Measurements from ENCODE around the gene FOXN4.

FOXN4 gene

GRCh38 chr12:109304485-109304884 is 4.6 kb downstream of the FOXN4 start:
- DNase-seq: no peak

- no peak for DNase-seq
Observed at GRCh38 chr12:109302770-109303169, 6.3 kb downstream of the FOXN4 start.

DNA sequence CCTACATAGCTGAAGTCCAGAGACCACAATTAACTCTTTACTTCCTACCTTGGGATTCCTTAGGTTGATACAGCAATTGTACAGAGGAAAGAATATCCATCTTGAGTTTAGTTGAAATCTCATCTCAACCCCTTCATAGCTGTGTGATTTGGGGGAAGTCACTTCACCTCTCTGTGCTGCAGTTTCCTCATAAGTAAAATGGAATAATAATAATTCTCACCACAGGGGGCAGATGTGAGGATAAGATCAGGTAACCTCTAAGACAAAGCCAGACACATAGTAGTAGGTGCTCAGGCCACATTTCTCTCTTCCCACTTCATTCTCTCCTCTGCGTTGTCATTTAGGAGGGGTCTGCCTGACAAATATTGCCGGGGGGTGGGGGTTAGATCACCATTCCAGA is 6.7 kb downstream of the FOXN4 start:
- no peak for DNase-seq

- DNase-seq: no peak
Observed at GRCh38 chr12:109301643-109302168, 7.4 kb downstream of the FOXN4 start.

GRCh38 chr12:109299849-109300248 is 9.2 kb downstream of the FOXN4 start:
- DNase-seq: no peak

- DNase-seq: no peak
Observed at GRCh38 chr12:109296431-109296830, 12.7 kb downstream of the FOXN4 start.

DNA sequence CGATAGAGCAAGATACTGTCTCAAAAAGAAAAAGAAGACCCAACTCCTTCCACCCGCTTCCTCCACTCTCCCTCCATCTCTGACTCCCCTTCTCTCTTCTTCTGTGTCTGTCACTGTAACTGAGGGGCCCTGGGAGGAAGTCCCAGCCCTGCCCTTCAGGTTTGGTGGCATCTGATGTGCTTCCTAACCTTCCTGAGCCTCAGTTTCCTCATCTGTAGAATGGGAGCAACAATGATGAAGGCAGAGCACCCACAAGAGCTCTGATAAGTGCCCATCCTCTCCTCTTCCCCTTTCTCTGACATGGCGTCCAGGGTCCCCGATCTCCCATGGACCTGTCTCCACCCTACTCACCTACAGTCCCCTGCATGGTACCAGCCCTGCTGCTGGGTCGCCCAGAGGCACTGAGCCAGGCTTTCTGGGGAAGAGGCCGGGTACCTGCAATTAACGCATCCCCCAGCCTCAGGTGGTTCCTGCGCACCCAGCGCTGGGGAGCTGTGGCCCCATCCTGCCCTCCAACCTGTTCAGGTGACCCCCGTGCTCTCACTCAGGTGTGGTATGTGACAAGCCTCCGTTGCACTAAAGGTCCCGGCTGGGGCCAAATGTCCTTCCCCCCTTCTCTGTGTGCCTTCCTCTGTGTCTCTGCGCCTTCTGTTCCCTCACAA is 13.2 kb downstream of the FOXN4 start:
- DNase-seq: no peak

DNA sequence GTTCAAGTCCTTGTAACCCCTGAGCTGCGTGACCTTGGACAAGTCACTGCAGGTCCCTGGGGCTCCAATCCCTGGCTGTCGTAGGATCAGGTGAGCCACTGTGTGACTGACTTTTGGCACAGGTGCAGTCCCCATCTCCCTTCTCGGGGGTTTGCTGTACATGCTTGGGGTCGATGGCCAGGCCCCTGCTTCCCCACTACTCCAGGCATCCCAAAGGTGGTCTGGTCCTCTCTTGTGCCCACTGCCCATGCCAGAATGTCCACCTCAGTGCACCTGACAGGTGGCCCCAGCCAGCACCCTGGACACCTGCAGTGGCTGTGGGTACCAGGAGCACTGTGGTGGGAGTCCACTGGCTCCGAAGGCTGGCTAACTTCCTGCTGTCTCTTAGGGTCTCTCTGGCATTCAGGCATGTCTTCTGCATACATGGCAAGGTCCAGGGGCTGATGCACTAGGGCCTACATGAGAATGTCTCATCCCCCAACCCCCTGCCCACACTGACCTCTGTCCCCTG is 14.7 kb downstream of the FOXN4 start:
- DNase-seq: no peak

DNA sequence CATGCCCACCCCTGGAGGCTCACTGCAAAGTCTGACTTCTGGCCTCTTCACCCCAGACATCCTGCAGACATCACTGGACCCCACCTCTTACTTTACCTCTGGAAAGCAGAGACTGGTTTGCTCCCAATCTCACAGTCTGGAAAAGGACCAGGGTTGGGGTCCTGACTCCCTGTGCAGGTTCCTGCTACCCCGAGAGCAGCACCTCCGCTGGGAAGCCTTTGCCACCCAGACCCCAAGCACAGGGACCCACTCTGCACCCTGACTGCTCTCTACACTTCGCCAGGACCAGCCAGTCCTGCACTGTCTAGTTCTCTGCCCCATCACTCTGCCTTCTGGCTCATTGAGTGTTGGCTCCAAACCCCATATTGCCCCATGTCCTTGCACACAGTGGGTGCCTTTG is 16.0 kb downstream of the FOXN4 start:
- no peak for DNase-seq

- DNase-seq: no peak
Observed at GRCh38 chr12:109292342-109292711, 16.8 kb downstream of the FOXN4 start.

- no peak for DNase-seq
Observed at GRCh38 chr12:109291521-109292341, 17.4 kb downstream of the FOXN4 start.

- no peak for DNase-seq
Observed at GRCh38 chr12:109291117-109291516, 18.0 kb downstream of the FOXN4 start.

DNA sequence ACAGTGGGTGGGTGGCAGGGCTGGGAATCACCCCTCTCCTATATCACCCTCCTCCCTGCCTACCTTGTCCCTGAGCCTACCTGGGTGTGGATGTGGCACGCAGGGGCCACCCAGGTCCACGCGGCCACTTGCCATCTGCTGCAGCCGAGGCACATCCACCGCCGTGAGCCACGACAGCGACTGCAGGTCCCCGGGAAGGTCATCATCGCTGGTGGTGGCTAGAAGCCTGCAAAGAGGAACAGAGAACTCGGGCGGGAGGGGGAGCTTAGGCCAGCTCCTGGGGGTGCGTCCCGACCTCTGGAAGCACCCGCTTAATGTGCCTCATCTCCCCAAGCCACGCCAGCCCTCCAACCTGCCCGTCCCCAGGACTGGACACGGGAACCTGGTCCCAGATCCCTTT is 19.0 kb downstream of the FOXN4 start:
- no peak for DNase-seq

DNA sequence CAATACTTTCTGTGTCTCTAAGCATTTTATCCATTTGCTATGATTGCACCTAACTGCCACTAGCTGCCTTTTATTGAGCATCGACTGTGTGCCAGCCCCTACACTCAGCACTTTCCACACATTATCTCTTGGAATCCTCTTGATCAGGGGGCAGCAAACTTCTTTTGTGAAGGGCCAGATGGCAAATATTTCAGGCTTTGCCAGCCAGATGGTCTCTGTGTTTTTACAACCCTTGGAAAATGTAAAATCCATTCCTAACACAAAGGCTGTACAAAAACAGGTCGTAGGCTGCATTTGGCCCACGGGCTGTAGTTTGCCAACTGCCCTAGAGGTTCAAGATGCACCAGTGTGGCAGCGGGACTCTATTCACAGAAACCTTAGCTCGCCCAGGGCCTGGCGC is 19.5 kb downstream of the FOXN4 start:
- no peak for DNase-seq

DNA sequence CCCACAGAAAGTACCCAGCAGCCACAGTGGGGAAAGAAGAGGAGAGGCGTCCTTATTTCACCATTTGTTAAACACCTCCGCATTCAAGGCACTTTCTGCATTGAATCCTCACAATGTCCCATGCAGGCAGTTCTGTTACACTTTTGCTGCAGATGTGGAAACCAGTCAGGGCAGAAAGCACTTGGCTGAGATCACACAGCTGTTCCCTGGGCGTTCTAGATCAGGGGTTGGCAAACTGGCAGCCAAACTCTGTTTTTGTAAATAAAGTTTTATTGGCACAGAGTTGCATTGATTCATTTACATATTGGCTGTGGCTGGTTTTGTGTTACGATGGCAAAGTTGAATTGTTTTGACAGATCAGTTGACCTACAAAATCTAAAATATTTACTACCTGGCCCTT is 20.1 kb downstream of the FOXN4 start:
- no peak for DNase-seq

DNA sequence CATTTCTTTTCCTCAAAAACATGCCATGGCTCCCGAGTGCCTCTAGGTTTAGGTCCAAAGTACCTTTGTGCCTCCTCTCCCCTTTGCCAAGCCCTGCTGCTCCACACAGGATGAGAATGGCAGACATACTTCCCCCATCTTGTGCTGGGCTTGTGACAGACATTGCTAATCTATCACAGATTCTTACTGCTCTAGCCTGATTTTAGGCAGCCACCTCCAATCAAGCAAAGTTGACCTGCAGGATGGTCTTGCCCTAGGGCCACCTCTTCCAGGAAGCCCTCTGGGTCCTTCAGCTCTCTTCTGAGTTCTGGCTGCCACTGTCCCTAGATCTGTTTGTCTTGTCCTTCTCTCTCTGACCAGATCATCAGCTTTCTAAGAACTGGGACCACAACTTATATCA is 20.5 kb downstream of the FOXN4 start:
- no peak for DNase-seq

GRCh38 chr12:109287811-109288469 is 21.1 kb downstream of the FOXN4 start:
- DNase-seq: no peak

- DNase-seq: no peak
Observed at GRCh38 chr12:109287181-109287580, 21.9 kb downstream of the FOXN4 start.

DNA sequence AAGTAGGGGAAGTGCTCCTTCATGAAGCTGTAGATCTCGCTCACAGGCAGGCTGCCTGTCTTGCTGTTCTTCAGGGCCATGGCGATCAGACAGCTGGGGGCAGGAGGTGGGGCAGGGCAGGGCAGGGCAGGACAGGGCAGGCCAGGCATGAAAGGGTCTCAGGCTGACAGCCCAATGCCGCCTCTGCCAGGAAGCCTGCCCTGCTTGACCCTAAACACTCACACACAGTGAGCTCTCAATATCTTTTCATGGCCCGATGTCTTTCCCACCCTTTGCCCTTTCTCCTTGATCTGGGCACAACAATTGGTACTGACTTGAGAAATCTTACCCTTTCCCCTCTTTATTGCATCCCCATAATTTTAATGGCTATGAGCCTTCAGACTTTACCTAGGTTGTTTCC is 22.4 kb downstream of the FOXN4 start:
- no peak for DNase-seq

GRCh38 chr12:109286252-109286651 is 22.8 kb downstream of the FOXN4 start:
- DNase-seq: no peak

DNA sequence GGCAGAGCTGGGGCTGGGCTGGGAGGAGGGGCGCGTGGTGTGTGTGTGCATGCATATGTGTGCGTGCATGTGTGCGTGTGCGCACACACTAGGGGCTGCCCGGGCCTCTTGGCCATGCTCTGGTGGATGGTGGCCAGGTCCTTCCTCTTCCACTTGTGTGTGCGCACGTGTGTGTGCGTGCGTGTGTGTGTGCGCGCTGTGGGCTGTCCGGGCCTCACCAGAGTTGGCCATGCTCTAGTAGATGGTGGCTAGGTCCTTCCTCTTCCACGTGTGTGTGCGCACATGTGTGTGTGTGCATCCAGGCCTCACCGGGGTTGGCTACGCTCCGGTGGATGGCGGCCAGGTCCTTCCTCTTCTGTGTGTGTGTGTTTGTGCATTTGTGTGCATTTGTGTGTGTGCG is 24.7 kb downstream of the FOXN4 start:
- no peak for DNase-seq

DNA sequence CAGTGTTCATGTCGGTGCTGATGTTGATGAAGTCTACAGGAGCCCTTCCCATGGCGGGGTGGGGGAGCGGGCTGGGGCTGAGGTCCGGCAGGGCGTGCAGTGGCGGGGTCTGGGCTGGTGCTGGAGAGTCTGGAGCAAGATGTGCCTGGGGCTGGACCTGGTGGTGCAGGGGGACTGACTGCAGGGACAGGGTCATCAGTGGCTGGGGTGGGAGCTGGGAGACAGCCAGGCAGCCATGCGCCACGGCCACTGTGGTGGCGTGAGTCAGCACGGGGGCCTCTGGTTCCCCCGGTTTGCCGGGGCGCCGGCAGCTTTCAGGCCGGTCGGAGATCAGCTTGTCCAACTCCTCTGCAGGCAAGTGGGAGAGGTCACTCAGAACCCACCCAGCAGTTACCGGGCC is 27.6 kb downstream of the FOXN4 start:
- no peak for DNase-seq

DNA sequence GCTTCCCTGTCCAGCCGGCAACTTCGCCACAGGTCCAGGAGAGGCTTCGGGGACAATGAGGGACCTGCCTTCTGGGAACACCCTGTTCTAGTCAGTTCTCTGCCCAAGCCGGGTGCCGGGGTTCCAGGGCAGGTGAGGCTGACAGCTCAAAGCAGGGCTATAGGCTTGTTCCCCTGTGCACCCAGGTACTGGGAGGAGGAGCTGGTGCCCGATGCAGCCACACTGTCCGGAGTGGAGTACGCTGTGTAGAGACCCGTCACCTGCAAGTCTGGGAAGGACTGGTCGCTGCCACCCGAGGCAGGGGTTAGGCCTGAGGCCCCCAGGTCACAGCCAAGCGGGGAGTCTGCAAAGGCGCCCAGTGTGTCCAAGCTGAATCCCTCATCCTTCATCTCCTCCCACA is 29.6 kb downstream of the FOXN4 start:
- DNase-seq: no peak

DNA sequence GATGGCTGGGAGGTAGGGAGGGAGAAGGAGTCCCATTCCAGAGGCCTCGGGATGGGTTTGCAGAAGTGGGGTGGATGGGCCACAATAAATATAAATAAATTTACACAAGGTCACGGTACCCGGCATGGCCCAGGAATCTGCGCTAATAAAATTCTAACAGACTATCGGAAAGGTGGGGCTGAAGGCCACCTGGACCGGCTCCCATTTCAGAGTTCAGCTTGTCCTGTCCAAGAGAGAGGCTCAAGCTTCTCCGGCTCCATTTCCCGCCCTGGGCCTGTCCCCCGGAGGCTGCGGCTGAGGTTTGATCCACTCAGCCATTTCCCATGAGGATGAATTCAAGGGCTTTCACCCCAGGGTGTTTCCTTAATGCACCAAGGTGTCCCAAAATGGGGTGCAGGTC is 30.2 kb downstream of the FOXN4 start:
- DNase-seq: no peak
